HepG2 (cell line): ENCODE measurements around the gene CSF3R.

Experiments
- JUNB ChIP-seq: sonication (generic); formaldehyde crosslinking; IDR thresholded peaks from 2 replicates; pipeline ENCODE4 v1.8.0; 2022; ENCODE audit warnings: missing genetic modification reagents, mild to moderate bottlenecking, borderline replicate concordance
- ZNF672 ChIP-seq: sonication (generic); formaldehyde crosslinking; IDR thresholded peaks from 2 replicates; pipeline ENCODE4 v1.8.1; 2022; ENCODE audit warnings: missing genetic modification reagents
- TF ChIP-seq, protein P1 (sequence below): sonication (generic); formaldehyde crosslinking; IDR thresholded peaks from 2 replicates; pipeline ENCODE4 v1.9.0; 2021; ENCODE audit warnings: mild to moderate bottlenecking, missing genetic modification reagents

DNA sequence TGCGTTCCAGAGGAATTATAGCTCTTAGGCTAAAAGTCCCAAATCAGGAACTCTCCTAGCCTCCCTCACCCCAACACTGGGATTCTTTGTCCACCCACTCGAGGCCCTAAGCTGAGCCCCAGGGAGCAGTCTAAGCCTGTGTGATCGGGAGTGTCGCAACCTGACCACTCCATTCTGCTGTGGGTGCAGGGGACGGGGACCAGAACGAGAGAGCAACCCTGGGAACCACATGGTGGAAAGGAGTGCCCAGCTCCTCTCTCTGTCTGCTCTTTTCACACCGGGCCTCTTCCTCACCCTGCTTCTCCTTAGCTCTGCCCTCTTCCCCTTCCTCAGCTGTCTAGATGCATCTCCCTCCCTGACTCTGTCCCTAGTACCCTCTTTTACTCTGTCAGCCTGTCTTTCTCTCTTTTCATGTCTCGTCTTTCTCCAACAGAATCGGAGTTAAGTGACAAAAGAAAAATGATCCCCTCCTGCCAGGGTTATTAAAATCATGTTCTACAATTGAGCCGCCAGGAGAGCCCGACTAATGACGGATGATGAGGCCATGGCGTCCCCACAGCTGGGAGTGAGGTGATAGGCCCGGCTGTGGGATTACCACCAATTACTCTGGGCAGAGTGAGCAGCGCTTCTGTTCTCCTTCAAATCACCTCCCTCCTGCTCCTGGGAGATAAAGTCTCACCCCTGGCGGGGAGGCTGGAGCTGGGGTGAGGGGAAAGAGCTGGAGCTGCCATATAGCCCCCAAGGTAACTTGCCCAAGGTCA lies 34.5 kb upstream of the CSF3R start:
- TF ChIP-seq, protein P1, sequence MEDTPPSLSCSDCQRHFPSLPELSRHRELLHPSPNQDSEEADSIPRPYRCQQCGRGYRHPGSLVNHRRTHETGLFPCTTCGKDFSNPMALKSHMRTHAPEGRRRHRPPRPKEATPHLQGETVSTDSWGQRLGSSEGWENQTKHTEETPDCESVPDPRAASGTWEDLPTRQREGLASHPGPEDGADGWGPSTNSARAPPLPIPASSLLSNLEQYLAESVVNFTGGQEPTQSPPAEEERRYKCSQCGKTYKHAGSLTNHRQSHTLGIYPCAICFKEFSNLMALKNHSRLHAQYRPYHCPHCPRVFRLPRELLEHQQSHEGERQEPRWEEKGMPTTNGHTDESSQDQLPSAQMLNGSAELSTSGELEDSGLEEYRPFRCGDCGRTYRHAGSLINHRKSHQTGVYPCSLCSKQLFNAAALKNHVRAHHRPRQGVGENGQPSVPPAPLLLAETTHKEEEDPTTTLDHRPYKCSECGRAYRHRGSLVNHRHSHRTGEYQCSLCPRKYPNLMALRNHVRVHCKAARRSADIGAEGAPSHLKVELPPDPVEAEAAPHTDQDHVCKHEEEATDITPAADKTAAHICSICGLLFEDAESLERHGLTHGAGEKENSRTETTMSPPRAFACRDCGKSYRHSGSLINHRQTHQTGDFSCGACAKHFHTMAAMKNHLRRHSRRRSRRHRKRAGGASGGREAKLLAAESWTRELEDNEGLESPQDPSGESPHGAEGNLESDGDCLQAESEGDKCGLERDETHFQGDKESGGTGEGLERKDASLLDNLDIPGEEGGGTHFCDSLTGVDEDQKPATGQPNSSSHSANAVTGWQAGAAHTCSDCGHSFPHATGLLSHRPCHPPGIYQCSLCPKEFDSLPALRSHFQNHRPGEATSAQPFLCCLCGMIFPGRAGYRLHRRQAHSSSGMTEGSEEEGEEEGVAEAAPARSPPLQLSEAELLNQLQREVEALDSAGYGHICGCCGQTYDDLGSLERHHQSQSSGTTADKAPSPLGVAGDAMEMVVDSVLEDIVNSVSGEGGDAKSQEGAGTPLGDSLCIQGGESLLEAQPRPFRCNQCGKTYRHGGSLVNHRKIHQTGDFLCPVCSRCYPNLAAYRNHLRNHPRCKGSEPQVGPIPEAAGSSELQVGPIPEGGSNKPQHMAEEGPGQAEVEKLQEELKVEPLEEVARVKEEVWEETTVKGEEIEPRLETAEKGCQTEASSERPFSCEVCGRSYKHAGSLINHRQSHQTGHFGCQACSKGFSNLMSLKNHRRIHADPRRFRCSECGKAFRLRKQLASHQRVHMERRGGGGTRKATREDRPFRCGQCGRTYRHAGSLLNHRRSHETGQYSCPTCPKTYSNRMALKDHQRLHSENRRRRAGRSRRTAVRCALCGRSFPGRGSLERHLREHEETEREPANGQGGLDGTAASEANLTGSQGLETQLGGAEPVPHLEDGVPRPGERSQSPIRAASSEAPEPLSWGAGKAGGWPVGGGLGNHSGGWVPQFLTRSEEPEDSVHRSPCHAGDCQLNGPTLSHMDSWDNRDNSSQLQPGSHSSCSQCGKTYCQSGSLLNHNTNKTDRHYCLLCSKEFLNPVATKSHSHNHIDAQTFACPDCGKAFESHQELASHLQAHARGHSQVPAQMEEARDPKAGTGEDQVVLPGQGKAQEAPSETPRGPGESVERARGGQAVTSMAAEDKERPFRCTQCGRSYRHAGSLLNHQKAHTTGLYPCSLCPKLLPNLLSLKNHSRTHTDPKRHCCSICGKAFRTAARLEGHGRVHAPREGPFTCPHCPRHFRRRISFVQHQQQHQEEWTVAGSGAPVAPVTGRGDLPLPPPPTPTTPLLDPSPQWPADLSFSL (CRISPR knock-in tag) = no peak
- no peak for TF ChIP-seq ZNF672 (CRISPR knock-in tag)
- no peak for TF ChIP-seq JUNB
